Ectodermal cell (in vitro differentiated cells): Measurements from ENCODE around the gene COG4.

ENCODE experiments used
- H3K27ac ChIP-seq: 2 replicates; pipeline ENCODE4 v1.7.0; 2013; ENCODE audit warnings: mild to moderate bottlenecking, low read depth, low read length; ENCODE audit not compliant: insufficient read depth, poor library complexity, severe bottlenecking
- H3K27me3 ChIP-seq: 2 replicates; pipeline ENCODE4 v1.7.0; 2013; ENCODE audit warnings: mild to moderate bottlenecking, low read length; ENCODE audit not compliant: insufficient read depth, control insufficient read depth, poor library complexity, severe bottlenecking
- H3K36me3 ChIP-seq: one replicate; pipeline ENCODE4 v1.7.0; 2013; ENCODE audit warnings: low read length; ENCODE audit not compliant: control insufficient read depth, insufficient read depth
- H3K4me1 ChIP-seq: one replicate; pipeline ENCODE4 v1.7.0; 2013; ENCODE audit warnings: low read length; ENCODE audit not compliant: control insufficient read depth, insufficient read depth
- H3K4me3 ChIP-seq: 2 replicates; pipeline ENCODE4 v1.7.0; 2013; ENCODE audit warnings: low read depth, low read length, control low read depth; ENCODE audit not compliant: insufficient read depth
- H3K9me3 ChIP-seq: 2 replicates; pipeline ENCODE4 v1.7.0; 2013; ENCODE audit warnings: mild to moderate bottlenecking, low read length, moderate library complexity; ENCODE audit not compliant: control insufficient read depth
- WGBS, 2 experiments: methylation state at CpG; one replicate each; pipeline ENCODE4 v1.1.7; 2013; ENCODE audit warnings: missing lambda C conversion rate in 2 of 2; 5-methylcytosine and 5-hydroxymethylcytosine counted together

Gene COG4

DNA sequence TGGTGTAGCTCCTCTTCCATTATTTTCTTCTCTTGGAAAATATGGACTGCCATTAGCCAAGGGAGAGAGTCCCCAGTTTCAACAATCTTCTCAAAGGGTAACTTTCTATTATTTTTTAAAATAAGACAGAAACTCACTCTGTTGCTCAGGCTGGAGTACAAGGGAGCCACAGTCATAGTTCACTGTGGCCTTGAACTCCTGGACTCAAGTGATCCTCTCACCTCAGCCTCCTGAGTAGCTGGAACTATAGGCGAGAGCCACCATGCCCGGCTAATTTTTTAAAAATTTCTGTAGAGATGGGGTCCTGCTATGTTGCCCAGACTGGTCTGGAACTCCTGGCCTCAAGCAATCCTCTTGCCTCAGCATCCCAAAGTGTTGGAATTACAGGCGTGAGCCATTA is 13.1 kb downstream of the COG4 start:
- H3K4me1 ChIP-seq: no peaks in the 10 kb centered on the region
- H3K27ac ChIP-seq: no peak overlapping the region
- no peaks in the 10 kb centered on the region for H3K27me3 ChIP-seq
- H3K36me3 ChIP-seq: peaks cover 15% of the 10 kb centered on the region
- no peak overlapping the region for H3K4me3 ChIP-seq
- H3K9me3 ChIP-seq: no peaks in the 10 kb centered on the region
- WGBS, 2 experiments: 89 to 96% methylated on average over 3 of the region's 3 CpGs

DNA sequence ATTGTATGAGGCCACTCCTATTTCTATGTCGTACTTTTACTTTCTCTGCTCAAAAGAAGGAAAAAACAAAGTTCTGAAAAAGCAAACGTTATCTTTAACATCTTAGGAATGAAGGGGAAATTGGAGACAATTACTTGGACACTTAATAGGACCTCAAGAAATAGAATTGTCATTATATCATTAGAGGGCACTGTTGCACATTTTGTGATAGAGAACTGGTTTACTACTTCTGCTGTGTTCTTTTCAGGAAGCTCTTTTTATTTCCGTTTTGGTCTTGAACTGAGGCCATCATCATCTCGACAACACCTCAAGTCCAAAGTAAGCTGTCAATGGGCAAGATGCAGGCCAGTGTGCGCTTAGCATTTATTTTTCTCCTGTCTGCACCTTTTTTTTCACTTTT is 14.6 kb downstream of the COG4 start:
- no peaks in the 10 kb centered on the region for H3K27me3 ChIP-seq
- 95 to 97% methylated on average over 5 of the region's 5 CpGs for WGBS, 2 experiments
- H3K4me1 ChIP-seq: no peaks in the 10 kb centered on the region
- peaks cover 15% of the 10 kb centered on the region for H3K36me3 ChIP-seq
- no peaks in the 10 kb centered on the region for H3K9me3 ChIP-seq
- H3K27ac ChIP-seq: no peak overlapping the region
- H3K4me3 ChIP-seq: no peak overlapping the region

DNA sequence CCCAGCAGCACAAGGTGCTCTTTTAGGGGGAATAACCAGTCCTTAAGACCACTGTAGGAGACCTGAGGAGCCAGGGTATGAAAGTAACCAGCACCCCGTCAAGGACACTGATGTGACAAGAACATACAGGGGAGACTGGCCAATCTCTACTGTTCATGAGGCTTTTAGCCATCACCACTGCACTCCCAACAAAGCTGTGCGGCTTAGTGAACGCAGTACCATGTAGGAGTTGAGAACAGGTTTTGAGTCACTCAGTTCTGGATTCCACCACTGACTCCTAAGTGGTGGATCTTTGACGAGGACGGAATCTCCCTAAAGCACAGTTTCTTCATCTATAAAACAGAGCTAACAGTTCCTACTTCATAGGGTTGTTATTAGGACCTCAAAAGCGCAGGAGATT is 26.8 kb downstream of the COG4 start:
- 95 to 97% methylated on average over 6 of the region's 6 CpGs for WGBS, 2 experiments
- H3K9me3 ChIP-seq: no peaks in the 10 kb centered on the region
- no peak overlapping the region for H3K27ac ChIP-seq
- no peak overlapping the region for H3K4me3 ChIP-seq
- no peaks in the 10 kb centered on the region for H3K4me1 ChIP-seq
- H3K27me3 ChIP-seq: no peaks in the 10 kb centered on the region
- peaks cover 35% of the 10 kb centered on the region for H3K36me3 ChIP-seq

DNA sequence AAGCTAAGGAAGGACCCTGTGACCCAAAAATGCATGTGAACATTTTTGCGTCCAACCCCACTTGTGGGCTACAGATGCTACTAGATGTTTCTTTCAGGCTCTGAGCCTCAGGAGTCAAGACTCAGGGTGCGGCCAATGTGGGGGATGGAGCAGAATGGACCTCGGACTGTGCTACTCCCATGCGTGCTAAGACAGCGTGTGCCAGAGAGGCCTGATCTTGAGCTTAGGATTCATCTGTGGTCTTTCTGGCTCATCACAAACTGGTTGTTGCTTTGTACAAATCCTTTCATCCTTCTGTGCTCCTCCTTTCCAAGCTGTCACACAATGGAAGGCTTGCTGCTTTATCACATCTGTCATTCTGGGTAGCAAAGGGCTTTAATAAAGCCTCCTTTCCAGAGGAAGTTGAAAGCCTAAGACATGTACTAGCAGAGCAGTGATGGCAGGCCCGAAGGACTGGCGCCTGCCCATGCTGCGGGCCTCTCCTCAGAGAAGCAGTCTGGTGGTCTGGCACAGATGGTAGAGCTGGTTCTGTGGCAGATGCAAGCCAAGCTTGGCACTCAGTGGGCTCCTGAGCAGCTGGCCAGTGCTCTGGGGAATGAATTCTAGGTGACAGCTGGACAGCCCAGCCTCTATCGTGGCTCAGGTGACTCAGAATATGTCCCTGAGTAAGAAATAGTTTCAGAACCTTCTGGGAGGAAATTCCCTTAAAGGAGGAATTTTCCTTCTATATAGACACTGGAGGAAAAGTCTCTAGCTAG is 27.8 kb downstream of the COG4 start:
- no peaks in the 10 kb centered on the region for H3K27me3 ChIP-seq
- no peak overlapping the region for H3K27ac ChIP-seq
- 94 to 97% methylated on average over 9 of the region's 9 CpGs for WGBS, 2 experiments
- H3K36me3 ChIP-seq: peaks cover 35% of the 10 kb centered on the region
- H3K9me3 ChIP-seq: no peaks in the 10 kb centered on the region
- H3K4me1 ChIP-seq: no peaks in the 10 kb centered on the region
- H3K4me3 ChIP-seq: no peak overlapping the region

DNA sequence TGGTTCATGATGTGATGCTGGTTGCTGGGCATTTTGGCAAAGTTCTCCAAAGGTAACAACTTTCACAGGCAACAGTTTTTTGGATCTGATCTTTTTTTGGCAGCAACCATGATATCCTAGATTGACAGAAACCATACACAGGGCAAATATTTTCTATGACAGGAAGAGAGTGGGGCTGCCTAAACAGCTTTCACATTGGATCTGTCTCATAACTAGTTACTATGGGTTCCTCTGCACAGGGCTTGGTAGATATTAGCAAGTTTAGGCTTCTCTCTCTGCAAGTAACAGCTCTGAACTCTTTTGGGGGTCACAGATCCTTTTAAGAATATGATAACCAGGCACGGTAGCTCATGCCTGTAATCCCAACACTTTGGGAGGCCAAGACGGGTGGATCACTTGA is 28.6 kb downstream of the COG4 start:
- Histone ChIP-seq H3K36me3 (peaks cover 41% of the 10 kb centered on the region), H3K4me3 (no peak overlapping the region), H3K27me3 (no peaks in the 10 kb centered on the region), H3K27ac (no peak overlapping the region), H3K4me1 (no peaks in the 10 kb centered on the region), H3K9me3 (no peaks in the 10 kb centered on the region)
- WGBS, 2 experiments: 93 to 99% methylated on average over 2 of the region's 2 CpGs

DNA sequence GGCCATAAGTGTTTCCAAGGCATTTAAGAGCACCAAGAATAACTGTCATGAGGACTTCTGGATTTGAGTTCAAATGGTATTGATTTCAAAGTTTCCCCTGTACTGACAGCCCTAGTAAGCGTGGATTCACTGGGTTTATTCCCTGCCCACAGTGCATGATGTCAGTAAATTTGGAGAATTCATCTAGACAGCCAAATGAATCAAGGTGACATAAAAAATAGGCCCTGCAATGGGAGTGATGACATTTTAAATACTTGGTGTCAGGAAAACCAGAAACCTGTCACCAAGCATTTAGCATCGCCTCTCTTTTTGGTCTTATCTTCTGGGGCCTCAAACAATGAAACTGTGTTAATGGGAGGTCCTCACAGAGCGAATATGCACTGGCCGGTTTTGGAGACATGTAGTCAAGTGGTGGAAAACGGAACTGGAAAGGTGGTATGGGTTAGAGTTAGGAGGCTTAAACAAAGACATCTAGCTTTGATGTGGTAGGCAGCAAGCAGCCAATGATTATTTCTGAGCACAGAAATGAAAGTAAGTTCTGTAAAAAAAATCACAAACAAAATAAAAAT is 29.1 kb downstream of the COG4 start:
- peaks cover 41% of the 10 kb centered on the region for H3K36me3 ChIP-seq
- H3K4me1 ChIP-seq: no peaks in the 10 kb centered on the region
- H3K9me3 ChIP-seq: no peaks in the 10 kb centered on the region
- WGBS, 2 experiments: 85 to 90% methylated on average over 5 of the region's 5 CpGs
- H3K27ac ChIP-seq: no peak overlapping the region
- H3K4me3 ChIP-seq: no peak overlapping the region
- H3K27me3 ChIP-seq: no peaks in the 10 kb centered on the region

DNA sequence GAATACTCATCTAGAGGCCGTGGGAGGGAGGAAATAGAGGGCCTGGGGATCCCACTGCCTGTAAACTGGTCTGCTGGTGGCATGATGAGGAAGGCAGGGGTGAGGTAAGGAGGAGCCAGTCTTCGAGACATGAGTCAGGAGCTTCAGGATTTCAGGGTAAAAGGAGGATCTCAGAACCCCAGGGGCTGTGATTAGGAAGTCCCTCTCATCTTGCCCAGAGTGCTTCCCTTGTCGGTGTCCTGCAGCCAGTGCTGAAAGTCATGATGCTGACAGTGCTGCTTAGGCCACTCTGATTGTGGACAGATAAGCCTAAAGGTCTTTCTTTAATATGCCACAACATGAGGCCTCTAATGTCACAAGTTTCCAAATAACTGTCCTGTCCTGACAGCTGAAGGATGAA is 29.6 kb downstream of the COG4 start:
- H3K36me3 ChIP-seq: peaks cover 41% of the 10 kb centered on the region
- 93 to 94% methylated on average over 3 of the region's 3 CpGs for WGBS, 2 experiments

DNA sequence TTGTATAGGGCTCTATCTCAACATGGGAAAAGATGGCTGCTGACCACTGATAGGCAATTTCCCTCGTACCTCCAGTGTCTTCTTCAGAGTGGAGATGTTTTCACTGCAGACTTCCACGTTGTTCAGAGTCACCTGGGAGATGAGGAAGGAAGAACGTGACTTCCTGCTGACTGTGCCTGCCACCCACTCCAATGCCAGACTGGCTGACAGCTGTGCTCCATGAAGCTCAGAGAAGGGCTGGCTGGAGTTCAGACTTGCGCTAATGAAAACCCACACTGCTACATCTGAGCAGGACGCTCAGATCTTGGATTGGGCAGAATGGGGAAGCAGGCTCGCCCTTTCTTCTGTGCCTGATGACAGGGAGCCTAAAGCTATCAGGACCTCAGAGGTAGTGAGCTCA is 33.1 kb downstream of the COG4 start:
- 90 to 96% methylated on average over 6 of the region's 6 CpGs for WGBS, 2 experiments
- H3K4me1 ChIP-seq: no peaks in the 10 kb centered on the region
- no peaks in the 10 kb centered on the region for H3K27me3 ChIP-seq
- H3K36me3 ChIP-seq: peaks cover 16% of the 10 kb centered on the region
- H3K27ac ChIP-seq: no peak overlapping the region
- H3K9me3 ChIP-seq: no peaks in the 10 kb centered on the region
- H3K4me3 ChIP-seq: no peak overlapping the region

More for the DNA sequence above, 29.6 kb downstream of the COG4 start:
- H3K9me3 ChIP-seq: no peaks in the 10 kb centered on the region
- H3K4me3 ChIP-seq: no peak overlapping the region
- no peak overlapping the region for H3K27ac ChIP-seq
- no peaks in the 10 kb centered on the region for H3K4me1 ChIP-seq
- no peaks in the 10 kb centered on the region for H3K27me3 ChIP-seq

DNA sequence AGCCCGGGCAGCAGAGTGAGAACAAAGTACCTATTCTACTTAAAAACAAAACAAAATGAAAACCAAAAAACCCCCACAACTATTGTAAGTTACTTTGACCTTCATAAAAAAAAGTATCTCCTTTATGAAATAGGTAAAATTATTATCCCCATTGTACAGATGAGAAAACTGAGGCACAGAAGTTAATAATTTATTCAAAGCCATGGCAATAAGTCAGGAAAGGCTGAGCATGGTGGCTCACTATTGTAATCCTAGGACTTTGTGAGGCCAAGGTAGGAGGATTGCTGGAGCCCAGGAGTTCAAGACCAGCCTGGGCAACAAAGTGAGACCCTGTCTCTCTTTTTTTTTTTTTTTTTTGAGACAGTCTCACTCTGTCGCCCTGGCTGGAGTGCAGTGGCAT is 38.5 kb downstream of the COG4 start:
- no peak overlapping the region for H3K4me3 ChIP-seq
- no peaks in the 10 kb centered on the region for H3K27me3 ChIP-seq
- 89 to 90% methylated on average over 2 of the region's 2 CpGs for WGBS, 2 experiments
- H3K36me3 ChIP-seq: peaks cover 16% of the 10 kb centered on the region
- no peaks in the 10 kb centered on the region for H3K4me1 ChIP-seq
- no peaks in the 10 kb centered on the region for H3K9me3 ChIP-seq
- no peak overlapping the region for H3K27ac ChIP-seq

DNA sequence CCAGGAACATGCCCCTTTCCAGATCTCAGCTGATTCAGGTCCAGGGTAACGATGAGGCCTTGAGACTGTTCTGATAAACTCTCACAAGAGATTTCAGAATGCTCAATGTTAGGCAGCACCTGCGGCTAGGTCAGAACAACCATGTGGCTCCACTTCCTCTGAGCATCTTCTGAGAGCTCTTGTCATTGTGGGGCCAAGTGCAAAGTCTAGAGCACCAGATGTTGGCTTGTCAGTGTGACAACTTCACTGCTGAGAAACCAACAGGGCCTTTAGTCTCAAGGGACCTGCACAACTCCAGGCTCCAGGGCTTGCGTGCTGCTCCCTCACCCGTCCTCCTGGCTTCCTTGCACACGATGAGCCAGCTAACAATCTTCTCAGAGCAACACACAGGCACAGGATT is 39.9 kb downstream of the COG4 start:
- no peak overlapping the region for H3K4me3 ChIP-seq
- no peak overlapping the region for H3K27ac ChIP-seq
- 82 to 83% methylated on average over 5 of the region's 5 CpGs for WGBS, 2 experiments
- H3K9me3 ChIP-seq: no peaks in the 10 kb centered on the region
- H3K36me3 ChIP-seq: peaks cover 17% of the 10 kb centered on the region
- no peaks in the 10 kb centered on the region for H3K4me1 ChIP-seq
- no peaks in the 10 kb centered on the region for H3K27me3 ChIP-seq
